ENCODE measurements around the gene HEBP1. TPM values are rescaled to one million over a fixed set of nuclear protein-coding genes. Genes with fewer than 3 reads are reported as not detected.

The HEBP1 gene
- total RNA-seq, 2 experiments from 2014 or later, result 11.1 to 12.5 TPM

DNA sequence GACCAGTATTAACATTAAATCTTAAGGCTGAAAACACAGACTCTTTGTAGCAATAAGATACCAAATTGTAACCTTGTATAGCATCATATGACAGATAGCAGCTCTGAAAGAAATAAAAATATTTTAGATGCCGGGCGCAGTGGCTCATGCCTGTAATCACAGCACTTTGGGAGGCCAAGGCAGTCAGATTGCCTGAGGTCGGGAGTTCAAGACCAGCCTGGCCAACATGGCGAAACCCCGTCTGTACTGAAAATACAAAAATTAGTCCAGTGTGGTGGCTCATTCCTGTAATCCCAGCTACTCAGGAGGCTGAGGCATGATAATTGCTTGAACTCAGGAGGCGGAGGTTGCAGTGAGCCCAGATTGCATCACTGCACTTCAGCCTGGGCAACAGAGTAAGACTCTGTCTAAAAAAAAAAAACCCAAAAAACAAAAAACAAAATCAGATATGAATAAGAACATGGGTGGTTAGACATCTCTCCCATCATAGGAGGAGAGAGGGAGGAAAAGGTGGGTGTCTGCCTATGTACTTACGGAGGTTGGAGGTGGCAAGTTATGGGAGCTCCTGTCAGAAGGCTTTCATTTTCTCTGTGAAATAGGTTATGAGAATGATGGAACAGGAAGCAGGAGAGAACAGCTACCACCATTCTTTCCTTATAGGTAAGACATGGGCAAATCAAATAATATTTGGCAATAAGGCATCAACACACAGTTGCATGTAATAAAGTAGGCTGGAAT, 7.6 kb upstream of the HEBP1 start:
- Mint-ChIP-seq H3K9me3 (no peaks in the 10 kb centered on the region), H3K4me1 (no peaks in the 10 kb centered on the region), H3K36me3 (ENCODE audit: low read depth) (no peaks in the 10 kb centered on the region), H3K27ac (no peak overlapping the region), H3K27me3 (peaks cover 29% of the 10 kb centered on the region), H3K4me3 (no peak overlapping the region)
- CTCF ChIA-PET, result no interaction called here
- no peak for DNase-seq
- POLR2A ChIA-PET, result no interaction called here

DNA sequence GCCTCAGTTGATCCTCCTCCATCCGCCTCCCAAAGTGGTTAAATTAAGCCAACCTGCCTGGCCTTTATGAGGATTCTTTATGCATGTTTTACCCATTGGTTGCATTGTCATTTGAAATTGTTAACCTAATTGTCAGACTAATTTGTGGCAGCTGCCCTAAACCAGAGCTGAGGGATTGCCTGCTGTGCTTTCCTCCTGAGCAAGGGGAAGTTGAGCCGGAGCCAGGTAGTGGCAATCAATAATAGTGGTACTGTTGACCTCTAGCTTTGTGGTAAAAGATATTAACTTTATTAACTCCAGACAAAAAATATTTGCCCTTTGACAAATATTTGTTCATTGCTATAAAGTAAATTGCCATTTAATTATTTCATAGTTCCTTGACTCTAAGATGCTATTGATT, 5.6 kb upstream of the HEBP1 start:
- POLR2A ChIA-PET, result no interaction called here
- H3K27ac Mint-ChIP-seq, result no peak overlapping the region
- no peaks in the 10 kb centered on the region for H3K36me3 Mint-ChIP-seq (ENCODE audit: low read depth)
- peaks cover 7% of the 10 kb centered on the region for H3K4me1 Mint-ChIP-seq
- H3K4me3 Mint-ChIP-seq, result no peak overlapping the region
- no peaks in the 10 kb centered on the region for H3K9me3 Mint-ChIP-seq
- CTCF ChIA-PET, result no interaction called here
- no peak for DNase-seq
- peaks cover 35% of the 10 kb centered on the region for H3K27me3 Mint-ChIP-seq

DNA sequence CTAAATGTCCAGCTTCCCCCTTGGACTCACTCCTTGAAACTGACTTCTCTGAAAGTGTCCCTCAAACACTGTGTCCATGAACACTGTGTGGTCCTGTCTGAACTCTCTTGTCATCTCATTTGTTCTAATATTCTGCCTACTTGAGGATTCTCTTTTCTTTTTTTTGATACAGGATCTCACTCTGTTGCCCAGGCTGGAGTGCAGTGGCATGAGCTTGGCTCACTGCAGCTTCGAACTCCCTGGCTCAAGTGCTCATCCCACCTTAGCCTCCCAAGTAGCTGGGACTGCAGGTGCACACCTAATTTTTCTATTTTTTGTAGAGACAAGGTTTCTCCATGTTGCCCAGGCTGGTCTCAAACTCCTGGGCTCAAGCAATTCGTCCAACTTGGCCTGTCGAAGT, 4.9 kb upstream of the HEBP1 start:
- CTCF ChIA-PET, result interaction anchor here (1.0 kb wide), 1 partner anchor 47 kb away, joined by 3 read pairs; no protein-coding TSS in a partner anchor

DNA sequence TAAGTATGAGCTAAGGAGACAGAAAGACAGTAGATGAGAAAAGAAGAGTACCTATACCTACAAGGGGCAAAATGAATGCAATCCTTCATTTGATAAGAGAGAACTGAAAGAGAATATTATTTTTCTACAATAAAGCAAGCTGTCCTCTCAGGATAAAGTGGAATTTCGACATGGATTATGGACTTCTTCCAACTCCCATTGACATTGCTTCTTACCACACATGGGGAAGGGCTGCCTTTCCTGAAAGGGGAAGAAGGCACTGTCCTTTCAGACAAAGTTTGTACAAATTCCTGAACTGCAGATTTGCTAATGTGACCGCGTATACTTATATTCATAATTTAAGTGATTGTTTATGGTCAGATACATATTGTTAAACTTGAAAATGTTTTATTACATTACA, 4.3 kb upstream of the HEBP1 start:
- H3K36me3 Mint-ChIP-seq (ENCODE audit: low read depth), result no peaks in the 10 kb centered on the region
- no peak overlapping the region for H3K27ac Mint-ChIP-seq
- H3K27me3 Mint-ChIP-seq, result peaks cover 35% of the 10 kb centered on the region
- no peak for DNase-seq
- ChIA-PET CTCF (interaction anchor here (1.0 kb wide), 1 partner anchor 47 kb away, joined by 3 read pairs; no protein-coding TSS in a partner anchor), POLR2A (no interaction called here)
- H3K4me3 Mint-ChIP-seq, result no peak overlapping the region
- H3K4me1 Mint-ChIP-seq, result peaks cover 12% of the 10 kb centered on the region
- no peaks in the 10 kb centered on the region for H3K9me3 Mint-ChIP-seq

More for the DNA sequence above, 4.9 kb upstream of the HEBP1 start:
- H3K4me3 Mint-ChIP-seq, result no peak overlapping the region
- no peak for DNase-seq
- H3K27me3 Mint-ChIP-seq, result peaks cover 35% of the 10 kb centered on the region
- peaks cover 8% of the 10 kb centered on the region for H3K4me1 Mint-ChIP-seq
- H3K9me3 Mint-ChIP-seq, result no peaks in the 10 kb centered on the region
- POLR2A ChIA-PET, result no interaction called here
- H3K27ac Mint-ChIP-seq, result no peak overlapping the region
- no peaks in the 10 kb centered on the region for H3K36me3 Mint-ChIP-seq (ENCODE audit: low read depth)

DNA sequence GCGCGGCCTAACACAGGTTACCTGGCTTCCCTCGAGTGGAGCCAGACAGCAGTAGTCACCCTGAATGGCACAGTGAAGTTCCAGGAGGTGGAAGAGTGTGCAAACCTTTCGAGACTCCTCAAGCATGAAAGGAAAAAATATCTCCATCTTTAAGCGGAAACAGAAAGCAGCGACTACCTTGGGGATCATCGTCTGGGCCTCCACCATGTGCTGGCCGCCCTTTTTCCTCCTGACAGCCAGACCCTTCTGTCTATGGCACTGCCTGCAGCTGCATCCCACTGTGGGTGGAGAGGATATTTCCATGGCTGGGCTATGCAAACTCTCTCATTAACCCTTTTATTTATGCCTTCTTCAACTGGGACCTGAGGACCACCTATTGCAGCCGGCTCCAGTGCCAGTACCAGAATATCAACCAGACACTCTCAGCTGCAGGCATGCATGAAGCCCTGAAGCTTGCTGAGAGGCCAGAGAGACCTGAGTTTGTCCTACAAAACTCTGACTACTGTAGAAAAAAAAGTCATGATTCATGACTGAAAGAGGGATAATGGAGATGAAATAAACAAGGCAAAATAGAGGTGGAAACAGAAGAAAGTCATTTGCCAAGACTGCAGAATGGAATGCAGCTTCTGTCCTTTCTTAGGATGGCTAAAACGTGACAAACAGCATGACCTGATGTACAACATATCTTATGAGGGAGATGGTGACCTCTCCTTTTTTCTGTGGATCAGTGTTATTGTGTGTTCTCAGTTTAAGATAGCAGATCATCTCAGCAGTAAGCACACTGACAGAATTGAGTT, 2.4 kb upstream of the HEBP1 start:
- Mint-ChIP-seq H3K9me3 (no peaks in the 10 kb centered on the region), H3K27ac (no peak overlapping the region), H3K4me3 (peak overlapping the region; percentile 61), H3K4me1 (peaks cover 18% of the 10 kb centered on the region), H3K36me3 (ENCODE audit: low read depth) (no peaks in the 10 kb centered on the region), H3K27me3 (peaks cover 35% of the 10 kb centered on the region)
- ChIA-PET POLR2A (no interaction called here), CTCF (no interaction called here)
- DNase-seq, result no peak

DNA sequence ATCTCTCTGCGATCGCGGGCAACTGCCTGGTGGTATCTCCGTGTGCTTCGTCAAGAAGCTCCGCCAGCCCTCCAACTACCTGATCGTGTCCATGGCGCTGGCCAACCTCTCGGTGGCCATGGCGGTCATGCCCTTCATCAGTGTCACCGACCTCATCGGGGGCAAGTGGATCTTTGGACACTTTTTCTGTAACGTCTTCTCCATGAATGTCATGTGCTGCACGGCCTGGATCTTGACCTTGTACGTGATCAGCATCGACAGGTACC, 1.6 kb upstream of the HEBP1 start:
- Mint-ChIP-seq H3K4me1 (peaks cover 23% of the 10 kb centered on the region), H3K36me3 (ENCODE audit: low read depth) (no peaks in the 10 kb centered on the region), H3K27ac (peak overlapping the region; percentile 22), H3K27me3 (peaks cover 33% of the 10 kb centered on the region), H3K4me3 (peak overlapping the region; percentile 61), H3K9me3 (no peaks in the 10 kb centered on the region)
- no peak for DNase-seq
- CTCF ChIA-PET, result no interaction called here
- POLR2A ChIA-PET, result no interaction called here

DNA sequence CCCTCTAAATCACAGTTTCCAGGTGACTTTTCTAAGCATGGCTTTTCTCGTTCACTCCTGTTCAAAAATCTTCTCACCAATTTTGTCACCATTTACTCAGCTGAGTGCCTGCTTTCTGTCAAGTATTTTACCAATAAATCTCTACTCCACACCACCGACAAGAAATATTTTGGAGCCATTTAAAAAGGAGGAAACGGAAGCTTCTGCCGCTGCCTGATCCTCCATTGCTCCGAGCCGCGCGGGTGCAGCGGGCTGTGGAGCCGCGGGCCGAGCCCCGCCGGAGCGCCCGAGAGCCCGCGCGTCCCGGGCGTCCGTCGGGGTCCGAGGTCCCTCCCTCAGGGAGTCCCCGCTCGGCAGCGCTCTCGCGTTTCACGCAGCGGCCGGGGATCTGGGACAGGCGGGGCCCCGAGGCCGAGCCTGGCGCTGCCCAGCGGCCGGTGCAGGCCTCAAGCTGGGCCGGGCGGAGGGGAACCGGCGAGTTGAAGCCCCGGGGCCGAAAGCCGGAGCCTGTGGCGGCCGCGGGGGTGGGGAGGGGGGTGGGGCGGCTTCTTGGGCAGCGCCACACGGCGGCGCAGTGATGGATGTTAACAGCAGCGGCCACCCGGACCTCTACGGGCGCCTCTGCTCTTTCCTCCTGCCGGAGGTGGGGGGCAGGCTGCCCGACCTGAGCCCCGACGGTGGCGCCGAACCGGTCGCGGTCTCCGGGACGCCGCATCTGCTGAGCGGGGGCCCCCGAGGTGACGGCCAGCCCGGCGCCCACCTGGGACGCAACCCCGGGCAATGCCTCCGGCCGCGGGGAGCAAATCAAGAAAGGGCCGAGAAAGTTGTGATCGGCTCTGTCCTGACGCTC, 1.1 kb upstream of the HEBP1 start:
- H3K27me3 Mint-ChIP-seq, result peaks cover 33% of the 10 kb centered on the region
- peak overlapping the region; percentile 95 for H3K4me3 Mint-ChIP-seq
- H3K36me3 Mint-ChIP-seq (ENCODE audit: low read depth), result no peaks in the 10 kb centered on the region
- H3K4me1 Mint-ChIP-seq, result peaks cover 23% of the 10 kb centered on the region
- POLR2A ChIA-PET, result no interaction called here
- peak overlapping the region; percentile 77 for H3K27ac Mint-ChIP-seq
- no peaks in the 10 kb centered on the region for H3K9me3 Mint-ChIP-seq
- CTCF ChIA-PET, result interaction anchor here (1.0 kb wide), 1 partner anchor 214 kb away, joined by 3 read pairs; no protein-coding TSS in a partner anchor
- DNase-seq, result peak; percentile 29

DNA sequence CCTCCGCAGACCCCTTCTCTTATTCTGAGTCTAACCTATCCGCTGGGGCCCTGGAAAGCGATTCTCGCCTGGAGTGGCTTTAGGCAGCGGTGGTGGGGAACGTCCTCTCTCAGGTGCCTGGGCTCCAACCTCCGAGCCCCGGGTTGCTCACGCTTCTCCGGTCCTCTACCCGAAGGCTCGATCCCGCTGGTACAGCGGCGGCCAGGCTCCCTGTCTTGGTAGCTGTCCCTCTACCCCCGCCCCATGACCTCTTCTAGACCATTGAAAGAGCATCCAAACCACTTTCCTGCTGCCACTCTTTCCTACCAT, 505 bp upstream of the HEBP1 start:
- H3K36me3 Mint-ChIP-seq (ENCODE audit: low read depth), result no peaks in the 10 kb centered on the region

DNA sequence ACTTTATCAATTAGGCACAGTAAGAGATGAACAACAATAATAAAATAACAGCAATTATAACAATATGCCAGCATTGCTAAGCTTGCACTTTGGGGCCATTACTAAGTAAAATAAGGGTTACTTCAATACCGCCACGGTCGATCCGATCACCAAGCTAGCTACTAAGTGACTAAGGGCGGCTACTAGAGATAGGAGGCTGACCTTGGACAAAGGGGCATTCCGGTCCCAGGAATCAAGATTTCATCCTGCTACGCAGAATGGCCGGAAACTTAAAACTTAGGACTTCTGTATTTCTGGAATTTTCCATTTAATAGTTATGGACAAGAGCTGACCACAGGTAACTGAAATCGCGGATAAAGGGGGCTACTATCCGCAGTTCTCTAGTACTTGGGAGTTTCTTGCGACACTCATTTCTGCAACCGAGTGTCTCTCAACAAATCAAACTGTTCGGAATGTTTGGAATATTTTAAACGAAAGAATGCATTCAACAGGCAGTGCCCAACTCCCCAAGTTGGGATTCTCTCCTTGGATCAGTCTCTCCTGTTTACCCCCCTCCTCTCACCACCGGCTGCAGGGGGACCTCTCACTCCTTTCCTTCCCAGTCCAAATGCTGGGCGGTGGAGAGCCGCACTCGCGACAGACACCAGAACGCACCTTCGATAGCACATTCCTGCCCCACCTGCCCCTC, 650 bp downstream of the HEBP1 start:
- peak overlapping the region; percentile 95 for H3K4me3 Mint-ChIP-seq
- ChIA-PET POLR2A (no interaction called here), CTCF (interaction anchor here (0.6 to 1.3 kb wide), 2 partner anchors 13 to 620 kb away, joined by 3 read pairs; no protein-coding TSS in a partner anchor)
- H3K36me3 Mint-ChIP-seq (ENCODE audit: low read depth), result no peaks in the 10 kb centered on the region
- no peak overlapping the region for H3K27ac Mint-ChIP-seq
- no peak for DNase-seq
- no peaks in the 10 kb centered on the region for H3K9me3 Mint-ChIP-seq
- H3K4me1 Mint-ChIP-seq, result peaks cover 23% of the 10 kb centered on the region
- H3K27me3 Mint-ChIP-seq, result peaks cover 24% of the 10 kb centered on the region

More for the DNA sequence above, 505 bp upstream of the HEBP1 start:
- ChIA-PET POLR2A (no interaction called here), CTCF (interaction anchor here (1.0 kb wide), 1 partner anchor 214 kb away, joined by 3 read pairs; no protein-coding TSS in a partner anchor)
- H3K27ac Mint-ChIP-seq, result peak overlapping the region; percentile 77
- peaks cover 33% of the 10 kb centered on the region for H3K27me3 Mint-ChIP-seq
- H3K9me3 Mint-ChIP-seq, result no peaks in the 10 kb centered on the region
- peaks cover 23% of the 10 kb centered on the region for H3K4me1 Mint-ChIP-seq
- H3K4me3 Mint-ChIP-seq, result peak overlapping the region; percentile 95
- DNase-seq, result no peak

DNA sequence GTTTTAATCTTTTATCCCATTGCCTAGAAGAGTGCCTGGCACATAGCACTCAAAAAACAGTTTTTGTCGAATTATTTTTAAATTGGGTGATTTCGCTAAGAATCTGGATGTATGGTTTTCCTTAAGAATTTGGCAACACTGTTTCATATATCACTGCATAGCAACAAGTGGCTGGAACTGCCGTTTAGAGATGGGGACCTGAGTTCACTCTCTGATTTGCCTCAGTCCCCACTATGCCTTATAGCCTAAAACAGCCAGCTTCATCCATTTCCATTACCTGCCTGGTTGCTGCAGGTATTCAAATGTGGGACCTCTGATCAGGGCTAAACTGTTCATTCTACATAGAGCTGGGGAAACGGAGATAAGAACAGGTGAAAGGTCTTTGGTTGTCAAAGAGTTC, 1.8 kb downstream of the HEBP1 start:
- Mint-ChIP-seq H3K4me3 (no peak overlapping the region), H3K36me3 (ENCODE audit: low read depth) (no peaks in the 10 kb centered on the region), H3K27me3 (peaks cover 19% of the 10 kb centered on the region), H3K9me3 (no peaks in the 10 kb centered on the region), H3K27ac (no peak overlapping the region), H3K4me1 (peaks cover 27% of the 10 kb centered on the region)
- ChIA-PET CTCF (interaction anchor here (1.3 to 1.6 kb wide), 2 partner anchors 12 to 15 kb away, joined by 3 to 4 read pairs; no protein-coding TSS in a partner anchor), POLR2A (no interaction called here)
- DNase-seq, result no peak

DNA sequence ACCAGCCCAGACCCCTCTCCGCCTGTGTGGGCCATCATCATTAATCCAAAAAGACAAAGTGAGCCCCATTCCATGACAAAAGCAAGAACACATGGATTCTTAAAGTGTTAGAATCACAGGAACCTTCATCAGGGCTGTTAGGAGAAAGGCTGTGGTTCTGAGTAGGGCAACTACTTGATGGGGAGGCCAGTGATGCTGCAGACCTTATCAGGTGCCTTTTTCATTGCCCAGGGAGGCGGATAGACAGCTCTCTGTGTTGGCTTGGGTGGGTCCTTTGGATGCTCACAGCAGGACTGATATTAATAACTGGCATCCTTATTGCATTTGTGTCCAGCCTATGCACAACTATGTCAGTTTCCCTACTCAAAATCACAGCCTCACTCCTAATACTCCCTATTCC, 2.3 kb downstream of the HEBP1 start:
- no peaks in the 10 kb centered on the region for H3K9me3 Mint-ChIP-seq
- H3K27ac Mint-ChIP-seq, result no peak overlapping the region
- peaks cover 14% of the 10 kb centered on the region for H3K27me3 Mint-ChIP-seq
- ChIA-PET CTCF (interaction anchor here (0.9 to 1.6 kb wide), 2 partner anchors 13 to 14 kb away, joined by 3 to 4 read pairs; no protein-coding TSS in a partner anchor), POLR2A (no interaction called here)
- peaks cover 31% of the 10 kb centered on the region for H3K4me1 Mint-ChIP-seq
- H3K4me3 Mint-ChIP-seq, result no peak overlapping the region
- H3K36me3 Mint-ChIP-seq (ENCODE audit: low read depth), result no peaks in the 10 kb centered on the region
- no peak for DNase-seq

DNA sequence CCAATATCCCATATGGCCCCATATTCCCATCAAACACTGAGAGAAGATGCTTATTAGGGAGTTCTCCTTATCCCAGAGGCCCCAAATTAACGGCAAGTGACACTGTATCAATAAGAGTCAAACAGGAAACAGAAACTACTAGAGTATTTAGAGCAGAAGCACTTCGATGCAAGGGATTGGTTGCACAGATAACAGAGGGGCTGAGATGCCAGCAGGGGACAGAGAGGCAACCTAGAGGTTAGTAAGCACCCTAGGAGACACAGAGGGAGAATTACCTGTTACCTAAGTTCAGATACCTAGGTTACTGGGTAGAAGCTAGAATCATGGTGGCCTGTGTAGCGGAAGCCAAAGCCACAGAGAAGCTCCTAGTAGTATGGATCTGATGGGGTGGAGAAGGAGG, 2.9 kb downstream of the HEBP1 start:
- Mint-ChIP-seq H3K27me3 (peaks cover 8% of the 10 kb centered on the region), H3K36me3 (ENCODE audit: low read depth) (no peaks in the 10 kb centered on the region), H3K4me3 (no peak overlapping the region), H3K9me3 (no peaks in the 10 kb centered on the region), H3K4me1 (peaks cover 34% of the 10 kb centered on the region), H3K27ac (no peak overlapping the region)
- DNase-seq, result no peak
- CTCF ChIA-PET, result interaction anchor here (0.9 to 1.6 kb wide), 3 partner anchors 9 to 14 kb away, joined by 3 to 4 read pairs (median 3); no protein-coding TSS in a partner anchor
- POLR2A ChIA-PET, result no interaction called here

All from activated CD4-positive, alpha-beta memory T cell treated with anti-CD3 and anti-CD28 coated beads, Interleukin-2, amount 10 ng/mL, durations not matched to agents 7 days and 5 days (primary cell).